ENCODE data around the gene BTG4.
A peak's percentile ranks its signal among the peaks of the same experiment; 100 is the strongest.

The BTG4 gene

DNA sequence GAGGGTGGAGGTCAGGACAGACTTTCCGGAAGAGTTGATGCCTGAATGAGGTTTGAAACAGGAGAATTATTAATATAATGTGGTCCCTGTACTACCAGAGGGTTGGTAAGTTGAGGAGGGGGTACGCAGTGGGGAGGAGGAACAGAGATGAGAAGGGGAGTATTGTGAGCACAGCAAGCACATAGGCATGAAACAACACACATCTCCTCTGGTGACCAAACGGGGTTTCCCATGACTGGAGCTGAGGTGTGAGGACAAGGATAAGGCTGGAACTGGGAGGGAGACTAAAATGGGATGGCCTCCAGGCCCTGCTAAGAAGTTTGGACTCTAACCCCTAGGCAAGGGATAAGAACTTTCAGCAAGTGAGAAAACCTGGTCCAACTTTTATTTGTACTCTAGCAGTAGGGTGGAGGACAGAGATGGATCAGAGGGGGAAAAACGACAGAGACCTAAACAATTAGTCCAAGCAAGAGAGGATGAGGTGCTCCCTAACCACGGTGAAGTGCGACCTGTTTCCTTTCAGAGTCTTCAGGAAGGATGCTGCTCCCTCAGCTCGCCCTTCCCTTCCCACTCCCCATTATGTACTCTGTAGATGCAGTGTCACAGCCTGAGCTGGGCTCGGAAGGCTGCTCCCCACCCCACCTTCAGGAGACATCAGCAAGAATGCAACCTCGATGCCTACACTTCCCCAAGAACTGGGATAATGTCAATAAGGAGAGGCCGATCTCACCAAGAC lies 59.2 kb downstream of the BTG4 start:
- DNase-seq: no peak

- no peak for DNase-seq
Observed at GRCh38 chr11:111452146-111452545, 60.0 kb downstream of the BTG4 start.

- no peak for DNase-seq
Observed at GRCh38 chr11:111450480-111451320, 61.5 kb downstream of the BTG4 start.

GRCh38 chr11:111449696-111450479 lies 62.3 kb downstream of the BTG4 start:
- DNase-seq: no peak

DNA sequence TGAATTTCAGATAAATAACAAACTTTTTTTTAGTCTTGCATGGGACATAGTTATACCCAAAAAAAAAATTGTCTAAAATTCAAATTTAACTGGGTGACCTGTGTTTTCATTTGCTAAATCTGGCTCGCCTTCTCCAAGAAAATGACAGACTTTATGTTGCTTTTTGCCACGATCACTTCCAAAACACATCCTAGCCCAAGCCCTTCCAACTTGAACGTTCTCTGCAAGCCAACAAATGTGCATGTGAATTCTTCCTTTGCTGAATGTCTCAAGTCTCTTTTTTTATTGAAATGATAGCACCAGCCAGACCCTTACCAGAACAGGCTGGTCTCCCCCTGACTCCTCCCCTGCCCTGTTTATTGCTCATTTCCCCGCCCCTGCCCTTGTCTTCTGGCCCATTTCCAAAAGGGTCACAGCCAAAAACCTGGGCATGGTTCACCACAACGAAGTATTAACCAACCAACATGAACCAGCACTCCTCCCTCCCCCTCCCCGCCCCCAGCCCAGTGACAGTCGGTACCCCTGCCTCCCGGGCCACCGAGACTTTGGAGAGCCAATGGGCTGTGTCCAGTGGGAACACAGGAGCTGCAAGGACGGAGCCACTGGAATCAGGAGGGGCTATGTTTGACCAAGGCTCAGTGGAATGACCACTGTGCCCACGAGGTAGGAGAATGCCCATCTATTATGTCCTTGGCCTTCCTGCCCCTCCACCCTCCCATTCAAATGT lies 63.2 kb downstream of the BTG4 start:
- DNase-seq: no peak

- no peak for DNase-seq
Observed at GRCh38 chr11:111448414-111448813, 63.8 kb downstream of the BTG4 start.

DNA sequence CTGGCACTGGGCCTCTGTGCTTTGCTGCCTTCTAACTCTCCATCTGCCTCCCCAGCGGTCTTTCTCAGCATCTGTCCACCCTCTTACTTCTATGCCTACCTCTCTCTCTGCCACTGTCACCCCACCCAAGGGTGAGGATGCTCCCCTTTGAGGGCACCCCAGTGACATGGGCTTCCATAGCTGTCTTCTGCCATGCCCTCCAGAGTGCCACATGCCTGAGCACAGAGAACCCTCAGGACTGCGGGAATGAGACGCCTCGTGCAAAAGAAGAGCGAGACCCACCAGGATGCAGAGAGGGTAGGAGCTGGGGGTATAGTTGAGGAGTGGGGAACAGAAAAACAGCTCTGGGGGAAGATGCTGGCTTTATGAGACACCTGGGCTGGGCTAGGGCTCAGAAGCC lies 64.3 kb downstream of the BTG4 start:
- no peak for DNase-seq

GRCh38 chr11:111447112-111447471 lies 65.1 kb downstream of the BTG4 start:
- DNase-seq: no peak

GRCh38 chr11:111446404-111447111 lies 65.6 kb downstream of the BTG4 start:
- DNase-seq: peak; percentile 54 to 55

GRCh38 chr11:111445586-111445985 lies 66.6 kb downstream of the BTG4 start:
- DNase-seq: no peak

Measured in activated CD4-positive, alpha-beta T cell treated with anti-CD3 and anti-CD28 coated beads, Interleukin-2, amount 50 U/mL, for 4 hours (primary cell).